Measurements from ENCODE around the gene MYRIP.
"Not testable (repeated sequence)": the region's sequence is repeated elsewhere in the genome, so short reads cannot be mapped to it uniquely, and the experiment has no call there.

DNA sequence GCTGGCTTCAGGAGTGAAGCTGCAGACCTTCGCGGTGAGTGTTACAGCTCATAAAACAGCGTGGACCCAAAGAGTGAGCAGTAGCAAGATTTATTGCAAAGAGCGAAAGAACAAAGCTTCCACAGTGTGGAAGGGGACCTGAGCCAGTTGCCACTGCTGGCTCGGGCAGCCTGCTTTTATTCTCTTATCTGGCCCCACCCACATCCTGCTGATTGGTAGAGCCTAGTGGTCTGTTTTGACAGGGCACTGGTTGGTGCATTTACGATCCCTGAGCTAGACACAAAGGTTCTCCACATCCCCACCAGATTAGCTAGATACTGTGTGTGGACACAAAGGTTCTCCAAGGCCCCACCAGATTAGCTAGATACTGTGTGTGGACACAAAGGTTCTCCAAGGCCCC lies 267.7 kb downstream of the MYRIP start:
- not testable (repeated sequence) for TF ChIP-seq EZH2 (IDR thresholded peaks at IDR 0.05); POLR2AphosphoS5 (IDR thresholded peaks at IDR 0.05; ENCODE audit: borderline replicate concordance, low read depth, low read length)
